HG03432 (cell line): ENCODE data around the gene LTC4S.
"Not testable (repeated sequence)": the region's sequence is repeated elsewhere in the genome, so short reads cannot be mapped to it uniquely, and the experiment has no call there.

ENCODE experiments used
- ATAC-seq: cut with Tn5 transposase; IDR thresholded peaks from one replicate; pipeline ENCODE4 v1.9.1; 2021; ENCODE audit warnings: mild to moderate bottlenecking, moderate library complexity; ENCODE audit not compliant: unreplicated experiment

LTC4S gene

GRCh38 chr5:179768326-179769085, 25.3 kb upstream of the LTC4S start:
- no peak for ATAC-seq

- ATAC-seq: no peak
These were observed 24.5 kb upstream of the LTC4S start for GRCh38 chr5:179769271-179769670.

- no peak for ATAC-seq
These were observed 24.0 kb upstream of the LTC4S start for GRCh38 chr5:179769796-179770195.

- ATAC-seq: no peak
These were observed 22.4 kb upstream of the LTC4S start for GRCh38 chr5:179771311-179771895.

GRCh38 chr5:179772351-179772750, 21.4 kb upstream of the LTC4S start:
- ATAC-seq: no peak

- no peak for ATAC-seq
These were observed 20.1 kb upstream of the LTC4S start for GRCh38 chr5:179773686-179774040.

GRCh38 chr5:179774442-179774841, 19.3 kb upstream of the LTC4S start:
- no peak for ATAC-seq

- ATAC-seq: no peak
These were observed 17.3 kb upstream of the LTC4S start for GRCh38 chr5:179776411-179776938.

GRCh38 chr5:179777456-179777855, 16.3 kb upstream of the LTC4S start:
- ATAC-seq: no peak

- no peak for ATAC-seq
These were observed 15.9 kb upstream of the LTC4S start for GRCh38 chr5:179777909-179778308.

GRCh38 chr5:179778591-179778990, 15.2 kb upstream of the LTC4S start:
- no peak for ATAC-seq

GRCh38 chr5:179779826-179780225, 14.0 kb upstream of the LTC4S start:
- no peak for ATAC-seq

- ATAC-seq: no peak
These were observed 13.4 kb upstream of the LTC4S start for GRCh38 chr5:179780362-179780761.

GRCh38 chr5:179781846-179782245, 11.9 kb upstream of the LTC4S start:
- ATAC-seq: no peak

- no peak for ATAC-seq
These were observed 10.7 kb upstream of the LTC4S start for GRCh38 chr5:179783128-179783527.

GRCh38 chr5:179786861-179787260, 6.9 kb upstream of the LTC4S start:
- no peak for ATAC-seq

GRCh38 chr5:179788193-179788854, 5.5 kb upstream of the LTC4S start:
- no peak for ATAC-seq

- not testable (repeated sequence) for ATAC-seq
These were observed 4.5 kb upstream of the LTC4S start for GRCh38 chr5:179789278-179789677.

- ATAC-seq: no peak
These were observed 1.7 kb upstream of the LTC4S start for GRCh38 chr5:179791881-179792611.

- no peak for ATAC-seq
These were observed 946 bp upstream of the LTC4S start for GRCh38 chr5:179792612-179793467.
